SJCRH30 (cell line): ENCODE measurements around the gene MYO9A. TPM values are rescaled to one million over a fixed set of nuclear protein-coding genes. Genes with fewer than 3 reads are reported as not detected.
A peak's percentile ranks its signal among the peaks of the same experiment; 100 is the strongest.

Experiments used
- DNase-seq, 2 experiments: peaks; one replicate each; pipeline ENCODE4 v3.0.0-alpha.2; 2015 to 2020
- H3K27ac ChIP-seq: fragments of 250-450 bp; sonication (Bioruptor Pico); 2 replicates; pipeline ENCODE4 v1.5.1; 2020; ENCODE audit warnings: mild to moderate bottlenecking, moderate library complexity
- H3K27me3 ChIP-seq: fragments of 250-450 bp; sonication (Bioruptor Pico); 2 replicates; pipeline ENCODE4 v1.5.1; 2020; ENCODE audit warnings: mild to moderate bottlenecking, moderate library complexity
- H3K36me3 ChIP-seq: fragments of 250-450 bp; sonication (Bioruptor Pico); 2 replicates; pipeline ENCODE4 v1.5.1; 2020; ENCODE audit warnings: mild to moderate bottlenecking, moderate library complexity
- H3K4me1 ChIP-seq: fragments of 250-450 bp; sonication (Bioruptor Pico); 2 replicates; pipeline ENCODE4 v1.5.1; 2020; ENCODE audit warnings: mild to moderate bottlenecking, moderate library complexity
- H3K4me3 ChIP-seq: fragments of 250-450 bp; sonication (Bioruptor Pico); 2 replicates; pipeline ENCODE4 v1.5.1; 2020; ENCODE audit warnings: mild to moderate bottlenecking, moderate library complexity
- H3K9me3 ChIP-seq: fragments of 250-450 bp; sonication (Bioruptor Pico); replicated peaks from 2 replicates; pipeline ENCODE4 v1.5.1; 2020; ENCODE audit warnings: mild to moderate bottlenecking, moderate library complexity
- total RNA-seq: library from RNA; depleted of rRNA; stranded (reverse); fragments of >200 nt; shearing (Covaris generic); gene quantifications from 2 replicates; pipeline ENCODE4 v1.2.3, GENCODE V29; 2014

The MYO9A gene
- total RNA-seq, 1 experiment from 2014 or later: 37.2 TPM

DNA sequence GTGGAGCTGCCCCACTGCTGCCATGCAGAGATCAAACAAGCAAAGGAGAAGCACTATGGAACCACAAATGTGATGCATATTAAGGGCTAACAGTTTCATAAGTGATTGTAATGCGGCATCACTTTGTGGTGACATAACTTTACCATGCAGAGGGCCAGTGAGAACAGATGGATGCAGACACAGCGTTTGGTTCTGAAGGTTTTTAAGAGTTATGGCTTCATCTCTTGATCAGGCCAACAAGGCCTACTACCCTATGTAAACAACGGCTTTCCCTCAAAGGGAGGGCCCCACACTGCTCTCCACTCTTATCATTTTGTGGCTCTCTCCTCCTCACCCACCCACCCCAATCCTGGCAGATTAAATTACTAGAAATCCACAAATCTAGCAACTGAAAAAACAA lies 294.1 kb downstream of the MYO9A start:
- peak; percentile 85 to 91 for DNase-seq
- peaks cover 32% of the 10 kb centered on the region for H3K4me1 ChIP-seq
- H3K27ac ChIP-seq: peak overlapping the region; percentile 53

GRCh38 chr15:71822890-71823630 lies 294.9 kb downstream of the MYO9A start:
- peaks cover 36% of the 10 kb centered on the region for H3K9me3 ChIP-seq
- peak overlapping the region; percentile 53 for H3K27ac ChIP-seq
- no peak overlapping the region for H3K4me3 ChIP-seq
- no peaks in the 10 kb centered on the region for H3K27me3 ChIP-seq
- peaks cover 32% of the 10 kb centered on the region for H3K4me1 ChIP-seq
- H3K36me3 ChIP-seq: peaks cover 53% of the 10 kb centered on the region
- peak in 1 of 2 experiments; percentile 52 for DNase-seq

More for the DNA sequence above, 294.1 kb downstream of the MYO9A start:
- Histone ChIP-seq H3K36me3 (peaks cover 55% of the 10 kb centered on the region), H3K27me3 (no peaks in the 10 kb centered on the region), H3K4me3 (no peak overlapping the region), H3K9me3 (peaks cover 34% of the 10 kb centered on the region)

GRCh38 chr15:71821547-71822129 lies 296.3 kb downstream of the MYO9A start:
- Histone ChIP-seq H3K4me3 (no peak overlapping the region), H3K4me1 (peaks cover 32% of the 10 kb centered on the region), H3K36me3 (peaks cover 44% of the 10 kb centered on the region), H3K27me3 (no peaks in the 10 kb centered on the region), H3K9me3 (peaks cover 36% of the 10 kb centered on the region), H3K27ac (no peak overlapping the region)
- DNase-seq: no peak

DNA sequence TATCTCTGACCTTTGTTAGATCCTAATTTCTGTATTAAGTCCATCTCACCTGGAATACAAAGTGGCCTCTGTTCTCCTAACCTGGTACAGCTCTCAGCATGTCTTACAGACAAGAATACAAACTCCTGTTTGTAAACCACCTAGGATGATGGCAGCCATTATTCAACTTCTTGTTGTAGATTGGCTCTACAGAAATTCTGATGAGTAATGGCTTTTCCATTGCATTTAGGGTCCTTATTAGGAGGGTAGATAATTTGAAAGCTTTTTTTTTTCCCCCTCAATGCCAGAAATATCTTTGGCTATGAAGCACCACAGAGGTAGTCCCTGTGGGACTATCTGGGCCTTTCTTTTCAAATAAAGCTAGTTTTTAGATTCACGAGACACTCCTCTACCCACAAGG lies 297.8 kb downstream of the MYO9A start:
- Histone ChIP-seq H3K4me3 (no peak overlapping the region), H3K27ac (no peak overlapping the region), H3K9me3 (peaks cover 40% of the 10 kb centered on the region), H3K27me3 (no peaks in the 10 kb centered on the region), H3K36me3 (peaks cover 38% of the 10 kb centered on the region), H3K4me1 (peaks cover 20% of the 10 kb centered on the region)
- no peak for DNase-seq

DNA sequence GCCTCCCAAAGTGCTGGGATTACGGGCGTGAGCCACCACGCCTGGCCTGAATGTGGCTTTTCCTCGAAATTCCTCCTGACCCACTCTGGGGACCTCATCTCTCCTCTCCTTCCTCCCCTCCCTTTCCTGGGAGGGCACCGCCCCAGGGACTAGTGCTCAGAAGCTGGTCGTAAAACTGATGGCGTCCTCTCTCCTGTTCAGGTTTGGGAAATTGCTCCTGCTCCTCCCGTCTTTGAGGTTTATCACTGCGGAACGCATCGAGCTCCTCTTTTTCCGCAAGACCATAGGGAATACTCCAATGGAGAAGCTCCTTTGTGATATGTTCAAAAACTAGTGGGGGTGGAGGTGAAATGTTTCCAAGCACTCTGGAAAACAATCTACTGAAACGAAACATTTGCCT lies 300.6 kb downstream of the MYO9A start:
- no peak for DNase-seq
- Histone ChIP-seq H3K36me3 (peaks cover 37% of the 10 kb centered on the region), H3K4me1 (no peaks in the 10 kb centered on the region), H3K4me3 (no peak overlapping the region), H3K9me3 (peaks cover 32% of the 10 kb centered on the region), H3K27me3 (no peaks in the 10 kb centered on the region), H3K27ac (no peak overlapping the region)

- Histone ChIP-seq H3K4me1 (peaks cover 10% of the 10 kb centered on the region; the same call in 1 of the 2 replicates), H3K36me3 (peaks cover 20% of the 10 kb centered on the region), H3K9me3 (peaks cover 14% of the 10 kb centered on the region), H3K27me3 (no peaks in the 10 kb centered on the region), H3K4me3 (no peak overlapping the region), H3K27ac (no peak overlapping the region)
- DNase-seq: no peak
Observed at GRCh38 chr15:71815301-71815700, 302.6 kb downstream of the MYO9A start.

GRCh38 chr15:71813723-71814470 lies 304.1 kb downstream of the MYO9A start:
- no peak overlapping the region for H3K27ac ChIP-seq
- 0 out of 2 replicates have a peak, but pooled peaks cover 6% of the 10 kb centered on the region for H3K9me3 ChIP-seq
- no peak overlapping the region for H3K4me3 ChIP-seq
- peaks cover 18% of the 10 kb centered on the region for H3K36me3 ChIP-seq
- H3K27me3 ChIP-seq: no peaks in the 10 kb centered on the region
- peaks cover 22% of the 10 kb centered on the region for H3K4me1 ChIP-seq
- DNase-seq: no peak

DNA sequence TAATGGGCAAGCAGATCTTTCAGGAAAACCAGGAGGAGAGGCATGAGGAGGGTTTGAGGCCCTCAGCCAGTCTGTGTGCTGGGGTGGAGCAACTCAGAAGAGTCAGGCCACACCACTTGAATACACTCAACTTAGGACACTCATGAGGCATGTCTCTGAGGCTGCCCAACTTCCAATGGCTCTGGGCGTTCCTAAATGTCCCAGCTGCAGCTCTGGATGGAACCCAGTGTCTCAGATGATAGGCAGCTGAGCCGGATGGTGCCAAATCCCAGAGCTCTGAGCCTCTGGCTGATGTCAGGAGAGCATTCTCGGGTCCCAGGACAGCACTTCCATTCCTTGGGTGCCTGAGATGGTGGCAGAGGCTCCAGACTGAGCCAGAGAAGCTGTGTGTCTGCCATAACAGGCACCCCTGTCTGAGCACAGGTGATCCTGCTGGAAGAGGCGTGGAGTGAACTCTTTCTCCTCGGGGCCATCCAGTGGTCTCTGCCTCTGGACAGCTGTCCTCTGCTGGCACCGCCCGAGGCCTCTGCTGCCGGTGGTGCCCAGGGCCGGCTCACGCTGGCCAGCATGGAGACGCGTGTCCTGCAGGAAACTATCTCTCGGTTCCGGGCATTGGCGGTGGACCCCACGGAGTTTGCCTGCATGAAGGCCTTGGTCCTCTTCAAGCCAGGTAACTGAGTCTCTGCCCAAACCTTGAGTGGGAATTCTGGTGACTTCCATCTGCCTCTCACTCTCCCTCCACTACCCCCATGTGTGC lies 304.8 kb downstream of the MYO9A start:
- Histone ChIP-seq H3K9me3 (0 out of 2 replicates have a peak, but pooled peaks cover 4% of the 10 kb centered on the region), H3K27ac (no peak overlapping the region), H3K4me3 (no peak overlapping the region), H3K27me3 (no peaks in the 10 kb centered on the region), H3K36me3 (peaks cover 11% of the 10 kb centered on the region), H3K4me1 (peaks cover 30% of the 10 kb centered on the region)
- no peak for DNase-seq

DNA sequence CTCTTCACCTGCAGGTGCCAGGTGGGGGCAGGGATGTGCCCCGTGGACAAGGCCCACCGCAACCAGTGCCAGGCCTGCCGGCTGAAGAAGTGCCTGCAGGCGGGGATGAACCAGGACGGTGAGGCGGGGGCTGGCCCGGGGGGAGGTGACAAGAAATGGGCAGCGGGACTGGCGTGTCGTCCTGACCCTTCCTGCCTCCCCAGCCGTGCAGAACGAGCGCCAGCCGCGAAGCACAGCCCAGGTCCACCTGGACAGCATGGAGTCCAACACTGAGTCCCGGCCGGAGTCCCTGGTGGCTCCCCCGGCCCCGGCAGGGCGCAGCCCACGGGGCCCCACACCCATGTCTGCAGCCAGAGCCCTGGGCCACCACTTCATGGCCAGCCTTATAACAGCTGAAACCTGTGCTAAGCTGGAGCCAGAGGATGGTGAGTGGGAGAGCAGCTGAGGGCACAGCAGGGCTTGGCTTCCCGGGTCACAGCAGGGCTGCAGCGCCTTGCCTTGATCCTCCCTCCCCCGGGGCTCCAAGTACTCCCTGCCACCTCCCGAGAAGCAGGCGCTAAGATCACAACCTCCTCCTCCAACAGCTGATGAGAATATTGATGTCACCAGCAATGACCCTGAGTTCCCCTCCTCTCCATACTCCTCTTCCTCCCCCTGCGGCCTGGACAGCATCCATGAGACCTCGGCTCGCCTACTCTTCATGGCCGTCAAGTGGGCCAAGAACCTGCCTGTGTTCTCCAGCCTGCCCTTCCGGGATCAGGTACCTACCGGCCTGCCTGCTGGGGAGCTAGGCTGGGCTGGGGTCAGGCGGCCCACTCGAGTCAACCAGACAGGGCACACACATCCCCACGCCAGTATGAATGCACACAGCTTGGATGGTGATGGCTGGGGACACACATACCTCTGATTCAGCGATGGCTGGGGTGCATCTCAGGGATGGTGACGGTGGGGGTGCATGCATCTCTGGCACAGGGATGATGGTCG lies 305.9 kb downstream of the MYO9A start:
- H3K4me3 ChIP-seq: no peak overlapping the region
- H3K36me3 ChIP-seq: peaks cover 8% of the 10 kb centered on the region
- no peak for DNase-seq
- no peak overlapping the region; the same call in 1 of the 2 replicates for H3K27ac ChIP-seq
- peaks cover 41% of the 10 kb centered on the region for H3K4me1 ChIP-seq
- no peaks in the 10 kb centered on the region for H3K27me3 ChIP-seq
- 0 out of 2 replicates have a peak, but pooled peaks cover 4% of the 10 kb centered on the region for H3K9me3 ChIP-seq

- peak overlapping the region; percentile 32; the same call in 1 of the 2 replicates for H3K4me3 ChIP-seq
- peak overlapping the region; percentile 74 for H3K27ac ChIP-seq
- H3K9me3 ChIP-seq: 0 out of 2 replicates have a peak, but pooled peaks cover 4% of the 10 kb centered on the region
- DNase-seq: peak; percentile 66 to 75
- peaks cover 49% of the 10 kb centered on the region for H3K4me1 ChIP-seq
- peaks cover 5% of the 10 kb centered on the region for H3K36me3 ChIP-seq
- H3K27me3 ChIP-seq: no peaks in the 10 kb centered on the region
Observed at GRCh38 chr15:71811036-71811736, 306.8 kb downstream of the MYO9A start.

DNA sequence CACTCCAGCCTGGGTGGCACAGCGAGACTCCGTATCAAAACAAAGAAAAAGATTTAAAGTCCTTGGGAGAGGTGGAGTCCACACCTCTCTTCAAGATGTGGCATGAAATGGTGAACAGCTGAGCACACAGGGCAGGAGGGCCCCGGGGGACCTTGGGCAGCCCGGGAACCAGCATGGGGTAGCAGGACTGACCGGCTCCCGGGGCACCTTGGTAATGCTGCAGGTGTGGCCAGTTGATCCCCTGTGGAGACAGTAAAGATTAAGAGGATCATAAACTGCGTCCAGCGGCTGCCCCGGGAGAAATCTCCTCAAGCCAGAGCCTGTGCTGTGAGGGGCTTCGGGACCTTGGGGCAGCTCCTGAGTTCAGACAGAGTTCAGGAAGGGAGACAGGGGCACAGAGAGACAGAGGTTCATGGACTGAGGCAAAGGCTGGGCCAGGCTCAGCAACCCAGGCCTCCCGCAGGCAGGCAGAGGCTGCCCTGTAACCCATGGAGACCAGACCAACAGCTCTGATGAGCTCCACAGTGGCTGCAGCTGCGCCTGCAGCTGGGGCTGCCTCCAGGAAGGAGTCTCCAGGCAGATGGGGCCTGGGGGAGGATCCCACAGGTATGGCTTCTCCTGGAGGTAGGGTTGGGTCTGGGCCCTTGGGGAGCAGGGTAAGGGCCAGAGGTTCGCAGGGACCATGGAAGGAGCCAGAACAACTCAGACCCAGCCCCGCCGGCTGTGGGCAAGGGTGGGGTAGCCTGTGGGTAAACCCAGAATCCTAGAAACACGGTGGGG lies 307.5 kb downstream of the MYO9A start, which contains the start of gene NR2E3:
Gene NR2E3 (plus strand): TSS at position 299 of the 780 bp plus-strand sequence. CDS start 190 bp downstream, at position 489.
- peak; percentile 97 for DNase-seq
- Histone ChIP-seq H3K4me1 (peaks cover 56% of the 10 kb centered on the region), H3K27ac (peak within 1 kb of the TSS; percentile 74), H3K4me3 (peak within 1 kb of the TSS; percentile 32), H3K36me3 (peaks cover 5% of the 10 kb centered on the region), H3K9me3 (no peaks in the 10 kb centered on the region), H3K27me3 (no peaks in the 10 kb centered on the region)

DNA sequence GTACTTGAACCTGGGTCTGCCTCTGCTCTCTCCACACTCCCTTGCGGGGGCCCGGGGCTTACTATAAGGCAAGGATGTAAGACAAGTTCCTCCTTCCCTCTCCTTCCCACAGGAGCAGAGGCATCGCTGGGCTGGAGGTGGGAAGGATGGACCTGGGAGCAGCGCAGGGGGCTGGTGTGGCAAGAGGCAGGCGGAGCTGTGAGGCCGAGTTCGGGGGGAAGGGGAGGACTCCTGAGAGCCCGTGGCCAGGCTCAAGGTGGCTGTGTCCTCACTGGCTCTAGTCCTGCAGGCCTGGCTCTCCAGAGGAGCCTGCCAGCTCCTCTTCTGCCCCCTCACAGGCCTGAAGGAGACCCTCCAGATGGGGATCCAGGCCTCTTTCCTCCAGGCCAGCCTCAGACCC lies 308.6 kb downstream of the MYO9A start:
- H3K27me3 ChIP-seq: no peaks in the 10 kb centered on the region
- peak in 1 of 2 experiments; percentile 47 for DNase-seq
- no peaks in the 10 kb centered on the region for H3K9me3 ChIP-seq
- peak overlapping the region; percentile 74 for H3K27ac ChIP-seq
- peaks cover 61% of the 10 kb centered on the region for H3K4me1 ChIP-seq
- no peak overlapping the region for H3K4me3 ChIP-seq
- peaks cover 5% of the 10 kb centered on the region for H3K36me3 ChIP-seq
